HG03066 (cell line): ENCODE data around the gene KRAS.

Source experiments
- ATAC-seq: cut with Tn5 transposase; IDR thresholded peaks from one replicate; pipeline ENCODE4 v1.9.1; 2021; ENCODE audit warnings: low read depth; ENCODE audit not compliant: unreplicated experiment

KRAS gene

GRCh38 chr12:25200703-25201102 lies 50.0 kb downstream of the KRAS start:
- no peak for ATAC-seq

GRCh38 chr12:25197608-25198007 lies 53.1 kb downstream of the KRAS start:
- ATAC-seq: no peak

GRCh38 chr12:25195056-25195971 lies 55.4 kb downstream of the KRAS start, which contains the start of the genes DNAI7 and ETFRF1:
Gene DNAI7, minus strand, starts transcription at chr12:25195160. Its CDS starts 82 bp downstream, at chr12:25195078.
Gene ETFRF1, plus strand, starts transcription at chr12:25195237. Its CDS starts 8,720 bp downstream, at chr12:25203957.
- ATAC-seq: peak; percentile 91

- no peak for ATAC-seq
Measured at GRCh38 chr12:25194722-25195055, 56.0 kb downstream of the KRAS start.

GRCh38 chr12:25194214-25194613 lies 56.5 kb downstream of the KRAS start:
- no peak for ATAC-seq

- ATAC-seq: no peak
Measured at GRCh38 chr12:25190793-25191192, 59.9 kb downstream of the KRAS start.

GRCh38 chr12:25189656-25190055 lies 61.1 kb downstream of the KRAS start:
- no peak for ATAC-seq

GRCh38 chr12:25187781-25188180 lies 62.9 kb downstream of the KRAS start:
- ATAC-seq: no peak

GRCh38 chr12:25186788-25187402 lies 63.8 kb downstream of the KRAS start:
- peak; percentile 88 for ATAC-seq

- no peak for ATAC-seq
Measured at GRCh38 chr12:25186038-25186787, 64.5 kb downstream of the KRAS start.

- no peak for ATAC-seq
Measured at GRCh38 chr12:25184132-25184531, 66.6 kb downstream of the KRAS start.

- no peak for ATAC-seq
Measured at GRCh38 chr12:25182765-25183164, 68.0 kb downstream of the KRAS start.

- ATAC-seq: no peak
Measured at GRCh38 chr12:25162866-25163265, 87.9 kb downstream of the KRAS start.

- no peak for ATAC-seq
Measured at GRCh38 chr12:25156061-25156460, 94.7 kb downstream of the KRAS start.

- ATAC-seq: no peak
Measured at GRCh38 chr12:25155022-25155576, 95.6 kb downstream of the KRAS start.
